Mesendoderm (in vitro differentiated cells): ENCODE results near the gene UBAC2.

Source experiments
- DNase-seq: peaks from one replicate; pipeline ENCODE4 v3.0.0; 2013
- H2AK5ac ChIP-seq: 2 replicates; pipeline ENCODE4 v1.6.1; 2013; ENCODE audit warnings: low read length, inconsistent platforms
- H2BK120ac ChIP-seq: 2 replicates; pipeline ENCODE4 v1.6.1; 2013; ENCODE audit warnings: low read depth, mild to moderate bottlenecking, low read length, moderate library complexity, mixed read lengths
- H2BK15ac ChIP-seq: replicated peaks from 2 replicates; pipeline ENCODE4 v1.6.1; 2013; ENCODE audit warnings: low read depth, mild to moderate bottlenecking, moderate library complexity
- H2BK5ac ChIP-seq: 2 replicates; pipeline ENCODE4 v1.6.1; 2013; ENCODE audit warnings: low read length, inconsistent platforms
- H3K18ac ChIP-seq: 2 replicates; pipeline ENCODE4 v1.6.1; 2013; ENCODE audit warnings: mild to moderate bottlenecking, low read length, mixed read lengths
- H3K23ac ChIP-seq: one replicate; pipeline ENCODE4 v1.6.1; 2013; ENCODE audit warnings: low read length
- H3K27ac ChIP-seq: 2 replicates; pipeline ENCODE4 v1.5.1; 2013; ENCODE audit warnings: low read depth, mild to moderate bottlenecking, inconsistent platforms, low read length, moderate library complexity
- H3K27me3 ChIP-seq: 2 replicates; pipeline ENCODE4 v1.6.1; 2013; ENCODE audit warnings: low read length, control low read depth, mild to moderate bottlenecking, inconsistent platforms; ENCODE audit not compliant: insufficient read depth, poor library complexity
- H3K36me3 ChIP-seq: 2 replicates; pipeline ENCODE4 v1.6.1; 2013; ENCODE audit warnings: low read length, inconsistent platforms; ENCODE audit not compliant: control insufficient read depth, insufficient read depth
- H3K4ac ChIP-seq: one replicate; pipeline ENCODE4 v1.6.1; 2013; ENCODE audit warnings: low read depth, mild to moderate bottlenecking, low read length, moderate library complexity
- H3K4me1 ChIP-seq: 2 replicates; pipeline ENCODE4 v1.6.1; 2013; ENCODE audit warnings: low read depth, low read length, inconsistent platforms; ENCODE audit not compliant: control insufficient read depth
- H3K4me2 ChIP-seq: 2 replicates; pipeline ENCODE4 v1.6.1; 2013; ENCODE audit warnings: low read length
- H3K4me3 ChIP-seq: 2 replicates; pipeline ENCODE4 v1.5.1; 2013; ENCODE audit warnings: mild to moderate bottlenecking, low read length
- H3K56ac ChIP-seq: one replicate; pipeline ENCODE4 v1.6.1; 2013; ENCODE audit warnings: low read length
- H3K79me1 ChIP-seq: 2 replicates; pipeline ENCODE4 v1.6.1; 2013; ENCODE audit warnings: low read length, inconsistent platforms
- H3K79me2 ChIP-seq: 2 replicates; pipeline ENCODE4 v1.6.1; 2013; ENCODE audit warnings: mild to moderate bottlenecking, low read length; ENCODE audit not compliant: control insufficient read depth, insufficient read depth
- H3K9ac ChIP-seq: 2 replicates; pipeline ENCODE4 v1.6.1; 2013; ENCODE audit warnings: low read length, inconsistent platforms
- H4K5ac ChIP-seq: one replicate; pipeline ENCODE4 v1.6.1; 2013; ENCODE audit warnings: low read length
- H4K8ac ChIP-seq: one replicate; pipeline ENCODE4 v1.6.1; 2013; ENCODE audit warnings: low read depth, mild to moderate bottlenecking, control low read depth, low read length, moderate library complexity
- WGBS: extraction: QIAGEN DNeasy Blood & Tissue Kit; methylation state at CpG from one replicate; pipeline ENCODE4 v1.1.7; 2013; ENCODE audit warnings: low lambda C conversion rate, missing lambda C conversion rate; ENCODE audit not compliant: insufficient coverage; ENCODE audit errors: extremely low coverage; 5-methylcytosine and 5-hydroxymethylcytosine counted together

The UBAC2 gene

DNA sequence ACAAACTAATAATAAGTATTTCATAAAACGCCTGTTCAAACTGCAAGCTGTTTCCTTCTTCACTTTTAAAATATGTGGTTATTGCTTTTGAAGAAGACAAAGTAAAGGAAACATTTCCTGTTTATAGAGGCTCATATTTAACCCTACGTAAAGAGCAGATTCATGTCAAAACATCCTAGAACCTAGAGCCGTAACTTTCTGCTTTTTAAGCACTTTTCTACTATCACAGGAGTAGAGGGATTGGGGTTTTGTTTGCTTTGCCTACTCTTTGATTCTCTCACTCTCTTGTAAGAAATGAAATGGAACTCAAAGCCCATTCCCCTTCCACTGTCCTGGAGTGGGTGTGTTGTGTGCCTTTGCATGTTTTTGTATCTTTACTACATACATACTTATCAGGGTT lies 160.5 kb downstream of the UBAC2 start:
- Histone ChIP-seq H3K79me2 (no peaks in the 10 kb centered on the region), H3K79me1 (no peaks in the 10 kb centered on the region), H3K4me2 (no peak overlapping the region), H3K56ac (no peak overlapping the region), H3K9ac (no peak overlapping the region), H4K8ac (no peak overlapping the region), H3K4me3 (no peak overlapping the region), H2AK5ac (no peak overlapping the region), H4K5ac (no peak overlapping the region), H3K4me1 (peaks cover 9% of the 10 kb centered on the region), H2BK120ac (no peak overlapping the region), H3K36me3 (no peaks in the 10 kb centered on the region), H3K27ac (no peak overlapping the region), H3K4ac (no peak overlapping the region), H3K23ac (no peak overlapping the region), H2BK15ac (no peak overlapping the region), H3K27me3 (no peaks in the 10 kb centered on the region), H2BK5ac (no peak overlapping the region), H3K18ac (no peak overlapping the region)
- WGBS, result no CpG with 5 or more reads among the region's 3 CpGs
- no peak for DNase-seq

DNA sequence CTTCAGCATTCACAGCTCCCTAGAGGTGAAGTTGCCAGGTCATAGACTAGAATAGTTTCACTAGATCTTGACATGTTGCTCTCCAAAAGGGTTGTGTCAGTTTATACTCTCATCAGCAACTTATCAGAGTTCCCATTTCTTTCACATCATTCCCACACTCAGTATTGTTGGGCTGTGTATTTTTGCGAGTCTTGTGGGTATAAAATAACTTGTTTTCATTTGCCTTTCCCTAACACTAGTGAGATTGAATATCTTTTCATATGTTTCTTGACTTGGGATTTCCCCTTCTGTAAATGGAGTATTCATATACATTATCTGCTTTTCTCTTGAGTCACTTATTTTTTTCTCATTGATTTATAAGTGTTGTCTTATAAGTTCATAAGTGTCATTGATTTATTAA lies 161.7 kb downstream of the UBAC2 start:
- Histone ChIP-seq H4K8ac (no peak overlapping the region), H3K4me2 (no peak overlapping the region), H2AK5ac (no peak overlapping the region), H2BK15ac (no peak overlapping the region), H2BK120ac (no peak overlapping the region), H3K79me1 (no peaks in the 10 kb centered on the region), H4K5ac (no peak overlapping the region), H3K4me1 (peaks cover 9% of the 10 kb centered on the region), H3K79me2 (no peaks in the 10 kb centered on the region), H3K18ac (no peak overlapping the region), H3K56ac (no peak overlapping the region), H3K9ac (no peak overlapping the region), H2BK5ac (no peak overlapping the region), H3K4ac (no peak overlapping the region), H3K27me3 (no peaks in the 10 kb centered on the region), H3K23ac (no peak overlapping the region), H3K36me3 (no peaks in the 10 kb centered on the region), H3K27ac (no peak overlapping the region), H3K4me3 (no peak overlapping the region)
- WGBS, result no CpG with 5 or more reads among the region's 1 CpG
- DNase-seq, result no peak

DNA sequence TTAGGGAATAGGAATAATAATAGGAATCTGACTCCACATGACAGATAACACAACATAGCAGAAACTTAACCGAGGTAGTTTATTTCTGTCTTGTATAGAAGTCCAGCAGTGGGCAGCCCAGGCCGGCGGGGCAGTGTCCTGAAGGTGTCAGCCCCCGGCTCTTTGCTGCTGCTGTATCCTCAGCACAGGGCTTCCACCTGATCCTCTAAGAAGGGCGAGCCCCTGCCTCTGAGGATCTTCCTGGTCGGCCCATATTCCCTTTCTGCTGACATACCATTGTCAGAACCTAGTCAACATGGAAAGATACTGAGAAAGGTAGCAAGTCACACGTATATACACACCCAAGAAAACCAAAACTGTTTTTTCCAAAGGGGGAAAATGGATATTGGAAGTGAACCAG lies 162.7 kb downstream of the UBAC2 start:
- Histone ChIP-seq H3K4me3 (no peak overlapping the region), H3K27me3 (no peaks in the 10 kb centered on the region), H3K79me1 (no peaks in the 10 kb centered on the region), H4K8ac (no peak overlapping the region), H3K36me3 (no peaks in the 10 kb centered on the region), H3K79me2 (no peaks in the 10 kb centered on the region), H3K9ac (no peak overlapping the region), H2BK5ac (no peak overlapping the region), H3K4me2 (no peak overlapping the region), H3K27ac (no peak overlapping the region), H3K18ac (no peak overlapping the region), H3K56ac (no peak overlapping the region), H2BK120ac (no peak overlapping the region), H3K4ac (no peak overlapping the region), H3K4me1 (peaks cover 7% of the 10 kb centered on the region), H4K5ac (no peak overlapping the region), H2AK5ac (no peak overlapping the region), H2BK15ac (no peak overlapping the region), H3K23ac (no peak overlapping the region)
- no CpG with 5 or more reads among the region's 7 CpGs for WGBS
- DNase-seq, result no peak

DNA sequence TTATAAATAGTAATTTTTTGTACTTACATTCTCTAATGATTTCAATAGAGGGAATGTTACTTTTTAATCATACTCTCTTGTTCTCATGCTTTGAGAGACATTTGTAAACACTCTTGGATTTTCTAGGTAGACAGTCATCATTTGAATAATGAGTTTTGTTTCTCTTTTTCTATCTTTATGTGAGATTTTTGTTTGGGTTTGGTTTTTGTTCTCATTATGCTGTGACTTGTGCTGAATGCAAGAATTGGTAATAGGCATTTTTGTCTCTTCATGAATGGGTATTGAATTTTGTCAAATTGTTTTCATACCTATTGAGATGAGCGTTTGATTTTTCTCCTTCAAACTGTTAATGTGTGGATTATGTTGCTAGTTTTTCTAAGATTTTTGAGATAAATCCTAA lies 163.3 kb downstream of the UBAC2 start:
- H2BK15ac ChIP-seq, result no peak overlapping the region
- no peaks in the 10 kb centered on the region for H3K27me3 ChIP-seq
- no peak overlapping the region for H3K23ac ChIP-seq
- no peak overlapping the region for H3K27ac ChIP-seq
- no peak overlapping the region for H3K56ac ChIP-seq
- no peak for DNase-seq
- no peak overlapping the region for H4K5ac ChIP-seq
- H2BK120ac ChIP-seq, result no peak overlapping the region
- no peaks in the 10 kb centered on the region for H3K79me1 ChIP-seq
- H3K4me1 ChIP-seq, result peaks cover 7% of the 10 kb centered on the region
- no peak overlapping the region for H3K9ac ChIP-seq
- H2BK5ac ChIP-seq, result no peak overlapping the region
- H3K36me3 ChIP-seq, result no peaks in the 10 kb centered on the region
- H2AK5ac ChIP-seq, result no peak overlapping the region
- H3K4me3 ChIP-seq, result no peak overlapping the region
- H3K4me2 ChIP-seq, result no peak overlapping the region
- H3K18ac ChIP-seq, result no peak overlapping the region
- no peaks in the 10 kb centered on the region for H3K79me2 ChIP-seq
- no CpG with 5 or more reads among the region's 1 CpG for WGBS
- no peak overlapping the region for H4K8ac ChIP-seq
- H3K4ac ChIP-seq, result no peak overlapping the region

DNA sequence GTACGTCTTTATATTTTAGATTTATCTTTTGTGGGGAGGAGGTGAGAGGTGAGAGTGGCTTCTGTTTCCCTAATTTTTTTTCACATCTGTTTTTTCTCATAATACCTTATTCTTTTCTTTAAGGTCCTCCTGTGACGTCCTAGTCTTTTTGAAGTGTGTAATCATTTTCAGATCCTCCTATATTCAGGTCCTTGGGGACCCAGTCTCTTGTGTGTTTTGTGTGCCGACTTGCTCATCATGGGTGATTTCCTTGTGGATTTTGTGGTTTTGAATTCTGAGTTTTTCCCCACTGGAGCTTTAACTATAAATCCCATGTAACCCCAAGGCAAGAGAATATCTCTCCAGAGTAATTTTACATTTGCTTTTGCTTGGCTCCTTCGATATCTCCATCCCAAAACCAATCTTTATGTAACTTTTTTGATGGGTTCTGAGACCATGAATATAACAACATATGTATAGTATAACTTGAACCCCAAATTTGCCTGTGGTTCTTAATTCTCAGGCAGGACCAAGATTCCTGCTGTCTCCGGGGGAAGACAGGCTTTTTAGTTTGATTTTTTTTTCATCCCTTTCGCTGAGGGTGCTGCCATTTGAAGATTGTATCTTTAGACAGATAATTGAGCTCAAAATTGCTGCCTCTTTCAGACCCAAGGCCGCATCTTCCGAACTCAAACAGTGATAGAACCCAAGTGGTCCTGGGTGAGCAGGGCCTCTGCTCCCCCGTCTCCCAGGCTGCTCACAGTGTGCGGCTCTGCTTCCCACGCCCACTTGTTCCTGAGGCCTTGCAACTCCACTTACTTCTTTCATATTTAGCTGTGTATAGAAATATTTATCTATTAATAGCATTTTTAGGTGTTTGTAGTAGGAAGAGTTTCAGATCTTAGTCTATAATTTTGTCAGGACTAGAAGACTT lies 165.7 kb downstream of the UBAC2 start:
- Histone ChIP-seq H3K36me3 (no peaks in the 10 kb centered on the region), H3K4me3 (no peak overlapping the region), H2AK5ac (no peak overlapping the region), H3K79me1 (no peaks in the 10 kb centered on the region), H2BK120ac (no peak overlapping the region), H3K56ac (no peak overlapping the region), H3K79me2 (no peaks in the 10 kb centered on the region), H3K23ac (no peak overlapping the region), H4K5ac (no peak overlapping the region), H3K27me3 (no peaks in the 10 kb centered on the region), H3K4me2 (no peak overlapping the region), H2BK15ac (no peak overlapping the region), H3K4ac (no peak overlapping the region), H3K27ac (no peak overlapping the region), H3K18ac (no peak overlapping the region), H3K4me1 (no peaks in the 10 kb centered on the region), H3K9ac (no peak overlapping the region), H4K8ac (no peak overlapping the region), H2BK5ac (no peak overlapping the region)
- DNase-seq, result no peak
- WGBS, result no CpG with 5 or more reads among the region's 11 CpGs
